OCI-LY1 (cell line): ENCODE data around the gene DPP6.

Source experiments
- EZH2 ChIP-seq: fragments of 200-600 bp; sonication (generic), shearing (Covaris generic); IDR thresholded peaks from 2 replicates; pipeline ENCODE4 v1.8.0; 2017; ENCODE audit warnings: borderline replicate concordance, mixed run types, mild to moderate bottlenecking, antibody characterized with exemption, low read length, moderate library complexity, mixed read lengths
- TF ChIP-seq, protein P1 (sequence below): fragments of 200-600 bp; sonication (generic), shearing (Covaris generic); IDR thresholded peaks from 2 replicates; pipeline ENCODE4 v1.5.1; 2017; ENCODE audit warnings: mild to moderate bottlenecking, antibody characterized with exemption, low read length, moderate library complexity, mixed read lengths

- TF ChIP-seq, protein P1, sequence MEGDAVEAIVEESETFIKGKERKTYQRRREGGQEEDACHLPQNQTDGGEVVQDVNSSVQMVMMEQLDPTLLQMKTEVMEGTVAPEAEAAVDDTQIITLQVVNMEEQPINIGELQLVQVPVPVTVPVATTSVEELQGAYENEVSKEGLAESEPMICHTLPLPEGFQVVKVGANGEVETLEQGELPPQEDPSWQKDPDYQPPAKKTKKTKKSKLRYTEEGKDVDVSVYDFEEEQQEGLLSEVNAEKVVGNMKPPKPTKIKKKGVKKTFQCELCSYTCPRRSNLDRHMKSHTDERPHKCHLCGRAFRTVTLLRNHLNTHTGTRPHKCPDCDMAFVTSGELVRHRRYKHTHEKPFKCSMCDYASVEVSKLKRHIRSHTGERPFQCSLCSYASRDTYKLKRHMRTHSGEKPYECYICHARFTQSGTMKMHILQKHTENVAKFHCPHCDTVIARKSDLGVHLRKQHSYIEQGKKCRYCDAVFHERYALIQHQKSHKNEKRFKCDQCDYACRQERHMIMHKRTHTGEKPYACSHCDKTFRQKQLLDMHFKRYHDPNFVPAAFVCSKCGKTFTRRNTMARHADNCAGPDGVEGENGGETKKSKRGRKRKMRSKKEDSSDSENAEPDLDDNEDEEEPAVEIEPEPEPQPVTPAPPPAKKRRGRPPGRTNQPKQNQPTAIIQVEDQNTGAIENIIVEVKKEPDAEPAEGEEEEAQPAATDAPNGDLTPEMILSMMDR: no peak
- TF ChIP-seq EZH2: no peak
Observed at GRCh38 chr7:154774303-154774969, 722.2 kb downstream of the DPP6 start.
